ENCODE measurements around the gene DOCK9. TPM values are rescaled to one million over a fixed set of nuclear protein-coding genes. Genes with fewer than 3 reads are reported as not detected.

Gene DOCK9
- total RNA-seq, 1 donor from 2014 or later, result 88.4 TPM

DNA sequence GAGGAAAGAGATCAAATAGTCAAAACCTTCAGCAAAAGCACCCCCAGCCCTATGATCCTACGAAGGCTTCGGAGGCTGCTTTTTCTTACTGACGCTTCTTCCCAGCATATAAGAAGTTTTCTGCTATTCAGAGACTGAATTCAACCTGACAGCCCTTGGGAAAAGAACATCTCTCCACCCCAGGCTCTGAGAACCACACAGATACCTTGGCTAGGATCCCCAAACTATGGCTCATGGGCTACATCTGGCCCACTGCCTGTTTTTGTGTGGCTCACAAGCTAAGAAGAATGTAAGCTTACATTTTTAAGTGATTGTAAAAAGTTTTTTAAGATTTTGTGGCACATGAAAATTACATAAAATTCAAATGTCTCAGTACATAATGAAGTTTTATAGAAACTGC lies 228.4 kb downstream of the DOCK9 start:
- no peak for TF ChIP-seq POLR2A (IDR thresholded peaks at IDR 0.05)
- TF ChIP-seq, protein P1, sequence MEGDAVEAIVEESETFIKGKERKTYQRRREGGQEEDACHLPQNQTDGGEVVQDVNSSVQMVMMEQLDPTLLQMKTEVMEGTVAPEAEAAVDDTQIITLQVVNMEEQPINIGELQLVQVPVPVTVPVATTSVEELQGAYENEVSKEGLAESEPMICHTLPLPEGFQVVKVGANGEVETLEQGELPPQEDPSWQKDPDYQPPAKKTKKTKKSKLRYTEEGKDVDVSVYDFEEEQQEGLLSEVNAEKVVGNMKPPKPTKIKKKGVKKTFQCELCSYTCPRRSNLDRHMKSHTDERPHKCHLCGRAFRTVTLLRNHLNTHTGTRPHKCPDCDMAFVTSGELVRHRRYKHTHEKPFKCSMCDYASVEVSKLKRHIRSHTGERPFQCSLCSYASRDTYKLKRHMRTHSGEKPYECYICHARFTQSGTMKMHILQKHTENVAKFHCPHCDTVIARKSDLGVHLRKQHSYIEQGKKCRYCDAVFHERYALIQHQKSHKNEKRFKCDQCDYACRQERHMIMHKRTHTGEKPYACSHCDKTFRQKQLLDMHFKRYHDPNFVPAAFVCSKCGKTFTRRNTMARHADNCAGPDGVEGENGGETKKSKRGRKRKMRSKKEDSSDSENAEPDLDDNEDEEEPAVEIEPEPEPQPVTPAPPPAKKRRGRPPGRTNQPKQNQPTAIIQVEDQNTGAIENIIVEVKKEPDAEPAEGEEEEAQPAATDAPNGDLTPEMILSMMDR (IDR thresholded peaks at IDR 0.05), result no peak
- TF ChIP-seq POLR2AphosphoS5 (IDR thresholded peaks at IDR 0.05; ENCODE audit: insufficient read depth in 1 of 2, low read depth in 1 of 2), result no peak
- Histone ChIP-seq H3K9me3 (no peaks in the 10 kb centered on the region), H3K27ac (no peak overlapping the region), H3K4me3 (no peak overlapping the region), H3K27me3 (no peaks in the 10 kb centered on the region), H3K36me3 (no peaks in the 10 kb centered on the region), H3K4me1 (peaks cover 17% of the 10 kb centered on the region)
- intact Hi-C loops (cut with DNase I), result no loop called here
- DNase-seq (ENCODE audit: extremely low spot score in 2 of 2), result no peak

GRCh38 chr13:98746968-98747367 lies 230.9 kb downstream of the DOCK9 start:
- intact Hi-C loops (cut with DNase I), result no loop called here
- TF ChIP-seq, protein P1 (IDR thresholded peaks at IDR 0.05), result no peak
- TF ChIP-seq POLR2AphosphoS5 (IDR thresholded peaks at IDR 0.05; ENCODE audit: insufficient read depth in 1 of 2, low read depth in 1 of 2) (no peak), POLR2A (IDR thresholded peaks at IDR 0.05) (no peak)
- Histone ChIP-seq H3K27me3 (no peaks in the 10 kb centered on the region), H3K36me3 (no peaks in the 10 kb centered on the region), H3K9me3 (no peaks in the 10 kb centered on the region), H3K27ac (no peak overlapping the region), H3K4me3 (no peak overlapping the region), H3K4me1 (peaks cover 8% of the 10 kb centered on the region)
- no peak for DNase-seq (ENCODE audit: extremely low spot score in 2 of 2)

Small RNA genes within 50 kb of the gene (small RNA-seq; reads per million reads assigned to genes)
- gene AL161420.1 (not detected), gene RNU6-83P (not detected)

Other genes starting within 250 kb of the DOCK9 start
- 7.4 TPM for gene SLC15A1, start 225.4 kb downstream of the DOCK9 start, total RNA-seq
- 57.7 TPM for gene UBAC2, start 222.8 kb upstream of the DOCK9 start, total RNA-seq